HFFc6 (cell line): ENCODE data around the gene LTBR. TPM values are rescaled to one million over a fixed set of nuclear protein-coding genes. Genes with fewer than 3 reads are reported as not detected.
"Not testable (repeated sequence)": the region's sequence is repeated elsewhere in the genome, so short reads cannot be mapped to it uniquely, and the experiment has no call there.

Experiments used
- DNase-seq: peaks from one replicate; pipeline ENCODE4 v3.0.0-alpha.2; 2018
- H3K27ac Mint-ChIP-seq: 2 replicates; pipeline ENCODE4 v1.8.0; 2020; ENCODE audit warnings: mild to moderate bottlenecking, mixed read lengths
- H3K27me3 Mint-ChIP-seq: 2 replicates; pipeline ENCODE4 v1.8.0; 2021; ENCODE audit warnings: mild to moderate bottlenecking, moderate library complexity, mixed read lengths; ENCODE audit not compliant: insufficient read depth
- H3K36me3 Mint-ChIP-seq: 2 replicates; pipeline ENCODE4 v1.8.0; 2021; ENCODE audit warnings: low read depth, mixed read lengths
- H3K4me1 Mint-ChIP-seq: 2 replicates; pipeline ENCODE4 v1.8.0; 2020; ENCODE audit warnings: low read depth, mixed read lengths
- H3K4me3 Mint-ChIP-seq: 2 replicates; pipeline ENCODE4 v1.8.0; 2020; ENCODE audit warnings: mild to moderate bottlenecking, moderate library complexity, mixed read lengths
- H3K9me3 Mint-ChIP-seq: 2 replicates; pipeline ENCODE4 v1.8.0; 2020; ENCODE audit warnings: mild to moderate bottlenecking, mixed read lengths
- CTCF ChIP-seq: fragments of 200-600 bp; sonication (generic); IDR thresholded peaks from 2 replicates; pipeline ENCODE4 v1.5.0; 2021; ENCODE audit warnings: antibody characterized with exemption, mild to moderate bottlenecking
- total RNA-seq, 6 experiments: library from RNA; stranded (reverse); fragmentation: NEBNext Ultra II Directional; extraction: Animal tissue kit (Norgen Biotek cat#: 25700); gene quantifications; 2 replicates in 1 of 6; 3 replicates in 5 of 6; pipeline ENCODE4 v1.2.3, GENCODE V29; 2021

The LTBR gene
- total RNA-seq, 6 experiments from 2014 or later: 91.5 to 124 (median 106) TPM

GRCh38 chr12:6423267-6424007, 39.5 kb downstream of the LTBR start:
- Mint-ChIP-seq H3K9me3 (no peaks in the 10 kb centered on the region), H3K36me3 (no peaks in the 10 kb centered on the region), H3K4me1 (peaks cover 8% of the 10 kb centered on the region; the same call in 1 of the 2 replicates), H3K4me3 (no peak overlapping the region), H3K27ac (no peak overlapping the region), H3K27me3 (peaks cover 1% of the 10 kb centered on the region; the same call in 1 of the 2 replicates)
- peak; percentile 81 for DNase-seq
- peak; percentile 94 for TF ChIP-seq CTCF

DNA sequence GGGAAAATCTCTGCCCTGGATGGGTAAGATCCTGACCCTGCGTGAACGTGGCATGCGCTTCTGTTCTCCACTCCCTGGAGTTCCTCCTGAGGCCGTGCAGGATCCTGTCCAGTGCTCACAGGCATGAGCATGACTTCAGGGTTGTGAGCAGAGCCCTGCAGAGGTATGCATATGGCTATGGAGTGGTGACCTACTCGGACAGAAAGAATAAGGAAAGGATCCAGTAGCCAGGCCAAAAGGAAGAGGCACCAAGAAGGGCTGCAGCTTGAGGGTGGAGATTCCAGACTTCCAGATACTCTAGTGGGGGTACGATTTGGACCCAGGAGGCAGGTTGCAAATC, 40.0 kb downstream of the LTBR start:
- Mint-ChIP-seq H3K27me3 (peaks cover 1% of the 10 kb centered on the region; the same call in 1 of the 2 replicates), H3K36me3 (no peaks in the 10 kb centered on the region), H3K27ac (no peak overlapping the region), H3K4me3 (no peak overlapping the region), H3K9me3 (no peaks in the 10 kb centered on the region), H3K4me1 (peaks cover 8% of the 10 kb centered on the region; the same call in 1 of the 2 replicates)
- TF ChIP-seq CTCF: no peak
- DNase-seq: no peak

DNA sequence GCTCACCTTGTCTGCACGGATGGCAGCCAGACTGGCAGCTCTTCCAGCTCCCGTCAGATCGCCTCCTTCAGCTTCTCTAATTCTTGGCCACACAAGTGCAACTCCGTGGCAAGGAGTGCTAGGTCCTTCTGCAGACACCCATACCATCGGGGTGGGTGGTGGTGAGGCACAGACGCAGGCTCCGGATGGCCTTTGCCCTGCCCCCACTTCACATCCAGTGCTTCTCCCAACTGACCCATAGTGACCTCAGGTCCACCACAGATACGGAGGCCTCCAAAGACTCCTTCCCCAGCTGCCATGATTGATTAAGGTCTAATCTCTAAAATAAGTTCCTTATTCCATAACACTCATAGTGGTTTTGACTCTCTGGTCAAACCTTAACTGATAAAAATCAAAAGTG, 40.9 kb downstream of the LTBR start:
- H3K4me1 Mint-ChIP-seq: peaks cover 11% of the 10 kb centered on the region
- no peak for DNase-seq
- no peak overlapping the region for H3K27ac Mint-ChIP-seq
- no peaks in the 10 kb centered on the region for H3K9me3 Mint-ChIP-seq
- H3K36me3 Mint-ChIP-seq: no peaks in the 10 kb centered on the region
- TF ChIP-seq CTCF: no peak
- no peak overlapping the region for H3K4me3 Mint-ChIP-seq
- peaks cover 1% of the 10 kb centered on the region; the same call in 1 of the 2 replicates for H3K27me3 Mint-ChIP-seq

GRCh38 chr12:6425590-6426531, 41.9 kb downstream of the LTBR start:
- peaks cover 1% of the 10 kb centered on the region; the same call in 1 of the 2 replicates for H3K27me3 Mint-ChIP-seq
- H3K9me3 Mint-ChIP-seq: no peaks in the 10 kb centered on the region
- no peaks in the 10 kb centered on the region for H3K36me3 Mint-ChIP-seq
- peaks cover 21% of the 10 kb centered on the region for H3K4me1 Mint-ChIP-seq
- DNase-seq: no peak
- H3K27ac Mint-ChIP-seq: no peak overlapping the region
- H3K4me3 Mint-ChIP-seq: no peak overlapping the region
- no peak for TF ChIP-seq CTCF

GRCh38 chr12:6426882-6427671, 43.1 kb downstream of the LTBR start:
- TF ChIP-seq CTCF: no peak
- no peak overlapping the region for H3K27ac Mint-ChIP-seq
- no peaks in the 10 kb centered on the region for H3K9me3 Mint-ChIP-seq
- H3K36me3 Mint-ChIP-seq: no peaks in the 10 kb centered on the region
- peaks cover 30% of the 10 kb centered on the region for H3K4me1 Mint-ChIP-seq
- peaks cover 1% of the 10 kb centered on the region; the same call in 1 of the 2 replicates for H3K27me3 Mint-ChIP-seq
- DNase-seq: no peak
- no peak overlapping the region for H3K4me3 Mint-ChIP-seq

- not testable (repeated sequence) for DNase-seq, H3K9me3 Mint-ChIP-seq, H3K27ac Mint-ChIP-seq, H3K27me3 Mint-ChIP-seq, H3K36me3 Mint-ChIP-seq, H3K4me3 Mint-ChIP-seq
- peaks cover 30% of the 10 kb centered on the region for H3K4me1 Mint-ChIP-seq
Observed at GRCh38 chr12:6427796-6428195, 43.8 kb downstream of the LTBR start.
